Femur (tissue), 1 donor: ENCODE measurements around the gene GCLC.
"Not testable (repeated sequence)": the region's sequence is repeated elsewhere in the genome, so short reads cannot be mapped to it uniquely, and the experiment has no call there.

Experiments used
- DNase-seq: peaks from one replicate; pipeline ENCODE4 v3.0.0-alpha.2; 2017

Gene GCLC

GRCh38 chr6:53556986-53557715, 12.2 kb upstream of the GCLC start:
- no peak for DNase-seq

- DNase-seq: not testable (repeated sequence)
These were observed 8.7 kb upstream of the GCLC start for GRCh38 chr6:53553600-53553999.

GRCh38 chr6:53551681-53552080, 6.8 kb upstream of the GCLC start:
- DNase-seq: not testable (repeated sequence)

- peak; percentile 98 for DNase-seq
These were observed 3.1 kb upstream of the GCLC start for GRCh38 chr6:53547811-53548496.

GRCh38 chr6:53547166-53547810, 2.4 kb upstream of the GCLC start:
- no peak for DNase-seq

- DNase-seq: no peak
These were observed 1.4 kb upstream of the GCLC start for GRCh38 chr6:53546281-53546680.

- no peak for DNase-seq
These were observed 758 bp downstream of the GCLC start for GRCh38 chr6:53544217-53544469.

GRCh38 chr6:53543359-53544216, 1.3 kb downstream of the GCLC start:
- DNase-seq: no peak

- DNase-seq: no peak
These were observed 3.0 kb downstream of the GCLC start for GRCh38 chr6:53541900-53542299.

GRCh38 chr6:53540129-53540692, 4.7 kb downstream of the GCLC start:
- no peak for DNase-seq

GRCh38 chr6:53539561-53539960, 5.3 kb downstream of the GCLC start:
- no peak for DNase-seq

- DNase-seq: no peak
These were observed 8.3 kb downstream of the GCLC start for GRCh38 chr6:53536561-53536960.

GRCh38 chr6:53532942-53533341, 12.0 kb downstream of the GCLC start:
- DNase-seq: no peak

- DNase-seq: no peak
These were observed 12.7 kb downstream of the GCLC start for GRCh38 chr6:53532061-53532797.

- DNase-seq: no peak
These were observed 14.0 kb downstream of the GCLC start for GRCh38 chr6:53530780-53531386.

GRCh38 chr6:53530346-53530745, 14.6 kb downstream of the GCLC start:
- no peak for DNase-seq

- no peak for DNase-seq
These were observed 15.4 kb downstream of the GCLC start for GRCh38 chr6:53529324-53530036.

- no peak for DNase-seq
These were observed 16.8 kb downstream of the GCLC start for GRCh38 chr6:53528107-53528506.

GRCh38 chr6:53527249-53527765, 17.6 kb downstream of the GCLC start:
- no peak for DNase-seq

GRCh38 chr6:53526000-53526399, 18.9 kb downstream of the GCLC start:
- no peak for DNase-seq

GRCh38 chr6:53524455-53524815, 20.5 kb downstream of the GCLC start:
- DNase-seq: no peak
